DND-41 (cell line): ENCODE data around the gene FEN1.

Source experiments
- ATAC-seq: fragments of 200-7000 bp; cut with Tn5 transposase; 3 replicates; pipeline ENCODE4 v1.9.1; 2021; ENCODE audit warnings: low read depth; ENCODE audit not compliant: insufficient read depth
- DNase-seq: peaks from one replicate; pipeline ENCODE4 v3.0.0-alpha.2; 2020
- H2AFZ ChIP-seq: 2 replicates; pipeline ENCODE4 v1.6.0; 2012; ENCODE audit warnings: low read depth, low read length
- H3K27ac ChIP-seq: 2 replicates; pipeline ENCODE4 v1.5.1; 2012; ENCODE audit warnings: low read length, inconsistent platforms
- H3K27me3 ChIP-seq: fragments of 200-600 bp; sonication (generic); 2 replicates; pipeline ENCODE4 v1.6.0; 2012; ENCODE audit warnings: low read length, mild to moderate bottlenecking, inconsistent platforms; ENCODE audit not compliant: insufficient read depth, poor library complexity
- H3K36me3 ChIP-seq: 2 replicates; pipeline ENCODE4 v1.5.1; 2012; ENCODE audit warnings: low read length, inconsistent platforms; ENCODE audit not compliant: insufficient read depth
- H3K4me1 ChIP-seq: 2 replicates; pipeline ENCODE4 v1.5.1; 2012; ENCODE audit warnings: mild to moderate bottlenecking, low read length; ENCODE audit not compliant: insufficient read depth
- H3K4me2 ChIP-seq: 2 replicates; pipeline ENCODE4 v1.6.0; 2012; ENCODE audit warnings: mild to moderate bottlenecking, moderate library complexity, low read length, inconsistent platforms; ENCODE audit not compliant: insufficient read depth
- H3K4me3 ChIP-seq, 2 experiments: fragments of 200-600 bp in 1 of 2; shearing (Covaris generic) in 1 of 2; 2 replicates each; pipeline ENCODE4 v1.5.1; 2012 to 2016; ENCODE audit warnings: inconsistent platforms in 2 of 2, low read length in 2 of 2, mild to moderate bottlenecking in 2 of 2, low read depth in 1 of 2, moderate library complexity in 1 of 2
- H3K79me2 ChIP-seq: 2 replicates; pipeline ENCODE4 v1.6.0; 2012; ENCODE audit warnings: low read length, inconsistent platforms; ENCODE audit not compliant: insufficient read depth
- H3K9ac ChIP-seq: 2 replicates; pipeline ENCODE4 v1.6.0; 2012; ENCODE audit warnings: low read depth, mild to moderate bottlenecking, inconsistent platforms, low read length, moderate library complexity
- H3K9me3 ChIP-seq: 2 replicates; pipeline ENCODE4 v1.5.1; 2012; ENCODE audit warnings: low read length, moderate library complexity, mild to moderate bottlenecking, inconsistent platforms; ENCODE audit not compliant: insufficient read depth, severe bottlenecking
- H4K20me1 ChIP-seq: 2 replicates; pipeline ENCODE4 v1.6.0; 2012; ENCODE audit warnings: low read length; ENCODE audit not compliant: insufficient read depth
- CTCF ChIP-seq: IDR thresholded peaks from 2 replicates; pipeline ENCODE4 v1.5.1; 2012; ENCODE audit warnings: borderline replicate concordance, low read length, moderate library complexity, mild to moderate bottlenecking; ENCODE audit not compliant: poor library complexity, severe bottlenecking; ENCODE audit errors: extremely low read depth
- EZH2 ChIP-seq: IDR thresholded peaks from 3 replicates; pipeline ENCODE4 v1.6.1; 2012; ENCODE audit warnings: borderline replicate concordance, low read depth, mild to moderate bottlenecking, moderate library complexity, low read length, inconsistent platforms; ENCODE audit not compliant: severe bottlenecking

FEN1 gene

GRCh38 chr11:61784506-61784805 is 8.3 kb upstream of the FEN1 start:
- peaks cover 4% of the 10 kb centered on the region; the same call in 1 of the 2 replicates for H3K79me2 ChIP-seq

GRCh38 chr11:61785837-61786402 is 6.8 kb upstream of the FEN1 start:
- Histone ChIP-seq H3K9me3 (no peaks in the 10 kb centered on the region), H3K27ac (no peak overlapping the region)
- TF ChIP-seq EZH2: no peak
- no peak for TF ChIP-seq CTCF

More at GRCh38 chr11:61784506-61784805, 8.3 kb upstream of the FEN1 start:
- DNase-seq (no peak), ATAC-seq (no peak)
- no peaks in the 10 kb centered on the region for H3K27me3 ChIP-seq
- H3K9me3 ChIP-seq: no peaks in the 10 kb centered on the region
- H4K20me1 ChIP-seq: peaks cover 37% of the 10 kb centered on the region
- H2AFZ ChIP-seq: no peak overlapping the region
- H3K27ac ChIP-seq: no peak overlapping the region
- no peak for TF ChIP-seq CTCF
- no peak for TF ChIP-seq EZH2
- no peak overlapping the region for H3K4me3 ChIP-seq
- H3K4me2 ChIP-seq: no peak overlapping the region
- no peak overlapping the region for H3K9ac ChIP-seq
- peaks cover 54% of the 10 kb centered on the region for H3K36me3 ChIP-seq
- no peaks in the 10 kb centered on the region for H3K4me1 ChIP-seq

GRCh38 chr11:61787928-61788491 is 4.7 kb upstream of the FEN1 start:
- H3K79me2 ChIP-seq: peaks cover 38% of the 10 kb centered on the region
- H3K9ac ChIP-seq: no peak overlapping the region
- no peak for TF ChIP-seq EZH2
- peak; percentile 57 for TF ChIP-seq CTCF
- H3K27ac ChIP-seq: no peak overlapping the region
- no peak overlapping the region for H3K4me2 ChIP-seq
- peak; percentile 28 for DNase-seq
- no peak overlapping the region for H3K4me3 ChIP-seq
- H3K9me3 ChIP-seq: no peaks in the 10 kb centered on the region
- H3K4me1 ChIP-seq: peaks cover 17% of the 10 kb centered on the region
- no peak overlapping the region for H2AFZ ChIP-seq
- H4K20me1 ChIP-seq: peaks cover 35% of the 10 kb centered on the region
- H3K27me3 ChIP-seq: no peaks in the 10 kb centered on the region
- H3K36me3 ChIP-seq: peaks cover 66% of the 10 kb centered on the region
- ATAC-seq: no peak

More at GRCh38 chr11:61785837-61786402, 6.8 kb upstream of the FEN1 start:
- no peaks in the 10 kb centered on the region for H3K27me3 ChIP-seq
- peaks cover 8% of the 10 kb centered on the region for H3K4me1 ChIP-seq
- H3K4me3 ChIP-seq: no peak overlapping the region
- no peak for DNase-seq
- H3K9ac ChIP-seq: no peak overlapping the region
- no peak overlapping the region for H2AFZ ChIP-seq
- peaks cover 38% of the 10 kb centered on the region for H4K20me1 ChIP-seq
- peaks cover 66% of the 10 kb centered on the region for H3K36me3 ChIP-seq
- H3K4me2 ChIP-seq: no peak overlapping the region
- H3K79me2 ChIP-seq: peaks cover 18% of the 10 kb centered on the region
- no peak for ATAC-seq
